GM10266 (cell line): Measurements from ENCODE around the gene ZEB1.
A peak's percentile ranks its signal among the peaks of the same experiment; 100 is the strongest.
"Not testable (repeated sequence)": the region's sequence is repeated elsewhere in the genome, so short reads cannot be mapped to it uniquely, and the experiment has no call there.

Experiments
- DNase-seq: peaks from one replicate; pipeline ENCODE4 v3.0.0; 2012; ENCODE audit errors: extremely low spot score
- TF ChIP-seq, protein P1 (sequence below): IDR thresholded peaks from 2 replicates; pipeline ENCODE4 v1.5.1; 2012; ENCODE audit warnings: mild to moderate bottlenecking, low read depth; ENCODE audit not compliant: control insufficient read depth, insufficient read depth; ENCODE audit errors: missing control alignments

Gene ZEB1

DNA sequence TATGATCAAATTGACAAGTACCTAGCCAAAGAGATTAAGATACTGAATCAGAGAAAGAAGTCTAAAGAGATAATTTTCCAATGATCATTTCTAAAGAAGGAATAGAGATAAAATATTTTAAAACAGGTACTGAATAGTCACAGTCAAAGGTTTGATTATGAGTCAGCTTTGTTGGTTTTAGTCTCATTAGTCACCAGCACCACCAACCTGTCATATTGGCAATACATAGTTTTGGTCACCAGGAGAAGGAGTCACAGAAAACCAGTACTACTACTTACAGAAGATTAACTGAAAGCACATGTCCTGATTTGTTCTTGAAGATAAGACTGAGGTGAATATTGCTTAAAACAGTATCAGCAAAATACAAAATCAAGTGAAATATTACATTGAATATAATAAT, 34.6 kb downstream of the ZEB1 start:
- DNase-seq, result peak; percentile 57
- TF ChIP-seq, protein P1, sequence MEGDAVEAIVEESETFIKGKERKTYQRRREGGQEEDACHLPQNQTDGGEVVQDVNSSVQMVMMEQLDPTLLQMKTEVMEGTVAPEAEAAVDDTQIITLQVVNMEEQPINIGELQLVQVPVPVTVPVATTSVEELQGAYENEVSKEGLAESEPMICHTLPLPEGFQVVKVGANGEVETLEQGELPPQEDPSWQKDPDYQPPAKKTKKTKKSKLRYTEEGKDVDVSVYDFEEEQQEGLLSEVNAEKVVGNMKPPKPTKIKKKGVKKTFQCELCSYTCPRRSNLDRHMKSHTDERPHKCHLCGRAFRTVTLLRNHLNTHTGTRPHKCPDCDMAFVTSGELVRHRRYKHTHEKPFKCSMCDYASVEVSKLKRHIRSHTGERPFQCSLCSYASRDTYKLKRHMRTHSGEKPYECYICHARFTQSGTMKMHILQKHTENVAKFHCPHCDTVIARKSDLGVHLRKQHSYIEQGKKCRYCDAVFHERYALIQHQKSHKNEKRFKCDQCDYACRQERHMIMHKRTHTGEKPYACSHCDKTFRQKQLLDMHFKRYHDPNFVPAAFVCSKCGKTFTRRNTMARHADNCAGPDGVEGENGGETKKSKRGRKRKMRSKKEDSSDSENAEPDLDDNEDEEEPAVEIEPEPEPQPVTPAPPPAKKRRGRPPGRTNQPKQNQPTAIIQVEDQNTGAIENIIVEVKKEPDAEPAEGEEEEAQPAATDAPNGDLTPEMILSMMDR, result peak; percentile 37

DNA sequence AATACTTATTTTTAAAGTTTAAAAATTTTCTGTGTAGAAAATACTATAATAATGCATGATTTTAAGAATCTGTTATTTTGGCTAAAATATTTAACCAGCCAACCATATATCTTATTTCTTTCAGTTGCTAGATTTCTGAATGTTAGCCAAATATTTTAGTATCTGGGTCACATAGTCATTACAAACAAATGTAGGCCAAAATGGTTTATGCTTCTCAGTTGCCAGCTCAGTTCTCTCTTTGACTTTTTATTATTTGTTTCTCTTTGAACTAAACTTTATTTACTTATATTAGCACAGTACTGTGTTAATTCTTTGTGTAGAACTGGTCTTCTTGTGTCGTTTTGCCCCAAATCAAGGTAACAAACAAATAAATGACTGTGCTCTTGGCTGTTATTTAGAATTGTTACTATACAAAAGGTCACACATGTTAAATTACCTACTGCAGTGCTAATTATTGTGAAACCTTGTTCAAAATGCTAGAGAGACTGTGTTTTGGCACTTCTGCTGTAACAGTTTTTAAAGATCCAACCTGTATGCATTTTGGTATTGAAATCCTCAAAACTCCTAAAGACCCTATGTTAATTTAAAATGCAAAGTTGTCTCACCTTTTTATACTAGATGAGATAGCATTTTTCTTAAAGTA, 39.8 kb downstream of the ZEB1 start:
- DNase-seq, result no peak
- TF ChIP-seq, protein P1, result no peak

DNA sequence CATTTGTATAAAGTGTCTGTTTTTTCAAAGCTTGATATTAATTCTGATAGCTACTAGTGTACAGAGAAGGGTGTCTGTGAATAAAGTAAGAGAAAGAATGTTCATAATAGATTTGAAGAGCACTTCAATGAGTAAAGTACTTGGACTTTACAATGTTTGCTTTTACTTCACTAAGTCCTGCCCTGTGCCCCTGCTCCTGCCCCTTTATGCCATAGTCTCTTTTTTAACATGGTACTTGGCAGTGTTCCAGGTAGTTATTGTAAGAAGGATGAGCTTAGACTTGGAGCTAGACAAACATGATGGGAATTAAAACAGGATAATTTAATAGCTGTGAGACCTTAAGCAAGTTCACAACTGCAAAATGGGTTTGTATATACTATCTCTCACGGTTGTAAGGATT, 41.0 kb downstream of the ZEB1 start:
- DNase-seq, result no peak
- TF ChIP-seq, protein P1, result no peak

DNA sequence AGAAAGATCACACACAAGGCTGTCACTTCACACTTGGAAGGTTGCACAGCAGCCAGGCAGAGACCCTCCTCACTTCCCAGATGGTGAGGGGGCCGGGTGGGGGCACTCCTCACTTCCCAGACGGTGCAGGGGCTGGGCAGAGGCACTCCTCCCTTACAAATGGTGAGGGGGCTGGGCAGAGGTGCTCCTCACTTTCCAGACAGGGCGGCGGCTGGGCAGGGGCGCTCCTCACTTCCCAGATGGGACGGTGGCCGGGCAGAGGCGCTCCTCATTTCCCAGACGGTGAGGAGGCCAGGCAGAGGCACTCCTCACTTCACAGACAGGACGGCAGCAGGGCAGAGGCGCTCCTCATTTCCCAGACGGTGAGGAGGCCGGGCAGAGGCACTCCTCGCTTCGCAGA, 42.5 kb downstream of the ZEB1 start:
- DNase-seq, result not testable (repeated sequence)

DNA sequence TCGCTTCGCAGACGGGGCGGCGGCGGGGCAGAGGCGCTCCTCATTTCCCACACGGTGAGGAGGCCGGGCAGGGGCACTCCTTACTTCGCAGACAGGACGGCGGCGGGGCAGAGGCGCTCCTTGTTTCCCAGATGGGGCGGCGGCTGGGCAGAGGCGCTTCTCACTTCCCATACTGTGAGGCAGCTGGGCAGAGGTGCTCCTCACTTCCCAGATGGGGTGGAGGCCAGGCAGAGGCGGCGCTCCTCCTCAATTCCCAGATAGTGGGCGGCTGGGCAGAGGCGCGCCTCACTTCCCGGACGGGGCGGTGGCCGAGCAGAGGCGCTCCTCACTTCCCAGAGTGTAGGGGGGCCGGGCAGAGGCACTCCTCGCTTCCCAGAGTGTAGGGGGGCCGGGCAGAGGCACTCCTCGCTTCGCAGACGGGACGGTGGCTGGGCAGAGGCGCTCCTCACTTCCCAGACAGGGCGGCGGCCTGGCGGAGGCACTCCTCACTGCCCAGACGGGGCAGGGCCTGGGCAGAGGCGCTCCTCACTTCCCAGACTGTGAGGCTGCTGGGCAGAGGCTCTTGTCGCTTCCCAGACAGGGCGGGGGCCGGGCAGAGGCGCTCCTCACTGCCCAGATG, 43.1 kb downstream of the ZEB1 start:
- no peak for DNase-seq
- TF ChIP-seq, protein P1, result no peak

DNA sequence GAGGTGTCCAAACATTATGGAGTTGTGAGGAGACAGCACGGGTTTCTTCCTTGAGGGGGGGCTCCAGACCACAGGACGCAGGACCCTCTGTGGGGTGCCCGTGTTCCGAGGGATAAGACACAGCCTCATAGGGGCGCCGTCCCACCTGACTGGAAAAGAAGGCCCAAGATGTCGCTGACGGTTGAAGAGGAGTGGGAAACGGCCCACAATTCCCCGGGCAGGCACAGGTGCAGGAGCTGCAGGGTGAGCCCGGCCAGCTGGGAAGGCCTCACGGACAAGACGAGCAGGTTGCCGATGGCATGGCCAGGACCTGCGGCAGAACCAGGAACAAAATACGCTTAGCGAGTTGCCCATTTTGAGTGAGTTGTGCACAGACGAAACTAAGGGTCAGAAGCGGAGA, 44.7 kb downstream of the ZEB1 start:
- DNase-seq, result not testable (repeated sequence)

DNA sequence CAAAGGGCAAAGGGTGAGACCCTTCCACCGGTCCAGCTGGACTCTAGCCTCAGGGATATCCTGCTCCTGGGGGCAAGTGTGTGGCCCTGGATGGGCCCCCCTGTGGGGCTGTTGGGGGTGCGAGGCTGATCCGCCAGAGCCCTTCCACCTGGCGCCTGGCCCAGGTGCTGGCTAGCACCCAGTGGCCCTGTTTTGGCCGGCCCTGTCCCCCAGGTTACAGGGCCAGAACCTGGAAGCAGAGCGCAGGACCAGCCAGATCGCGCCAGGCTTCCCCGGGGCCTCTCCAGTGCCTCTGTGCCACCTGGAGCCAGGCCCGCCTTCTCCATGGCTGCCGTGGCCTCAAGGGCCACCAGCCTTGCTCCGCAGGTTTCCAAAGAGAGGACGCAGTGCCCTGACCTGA, 45.2 kb downstream of the ZEB1 start:
- not testable (repeated sequence) for DNase-seq

DNA sequence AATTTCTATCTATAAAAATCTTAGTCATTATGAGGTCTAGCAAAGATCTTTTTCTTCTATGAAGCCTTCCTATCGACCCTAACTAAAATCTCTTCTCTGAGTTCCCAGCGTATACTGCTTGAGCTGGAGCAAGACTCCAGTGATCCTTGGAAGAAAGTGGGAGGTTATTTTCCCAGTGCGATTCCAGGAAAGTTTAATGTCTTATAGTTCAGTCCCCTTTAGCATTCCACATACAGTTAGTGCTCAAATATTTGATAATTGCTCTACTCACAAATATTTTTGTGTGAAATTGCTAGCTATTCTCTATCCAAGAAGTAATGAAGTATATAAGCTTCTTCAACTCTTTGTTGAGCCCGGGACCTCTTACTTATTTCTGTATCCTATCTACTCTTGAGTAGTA, 47.7 kb downstream of the ZEB1 start:
- TF ChIP-seq, protein P1, result no peak
- DNase-seq, result no peak

DNA sequence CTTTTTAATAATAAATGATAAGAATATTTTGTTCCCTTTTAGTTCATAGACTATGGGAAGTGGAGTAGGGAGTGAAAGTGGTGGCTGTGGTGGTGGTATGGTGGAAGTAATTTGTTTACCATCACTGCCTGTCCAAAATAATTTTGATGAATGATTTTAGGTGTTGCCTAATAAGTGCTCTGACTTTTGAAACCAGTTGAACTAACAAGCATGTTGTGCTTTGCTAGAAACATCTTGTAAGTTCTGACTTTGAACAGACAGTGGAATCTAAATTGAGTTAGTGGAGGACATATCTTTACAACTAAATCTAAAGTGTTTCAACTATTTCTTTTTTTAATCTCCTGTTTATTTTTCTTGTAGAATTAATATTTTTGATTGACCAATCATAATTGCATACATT, 49.7 kb downstream of the ZEB1 start:
- TF ChIP-seq, protein P1, result no peak
- DNase-seq, result no peak
